GM12874 (cell line): ENCODE measurements around the gene RFX4.

Experiments
- TF ChIP-seq, protein P1 (sequence below): IDR thresholded peaks from 2 replicates; pipeline ENCODE4 v1.5.1; 2011; ENCODE audit warnings: low read depth, mild to moderate bottlenecking, control low read depth, low read length, moderate library complexity; ENCODE audit not compliant: insufficient read depth

RFX4 gene

DNA sequence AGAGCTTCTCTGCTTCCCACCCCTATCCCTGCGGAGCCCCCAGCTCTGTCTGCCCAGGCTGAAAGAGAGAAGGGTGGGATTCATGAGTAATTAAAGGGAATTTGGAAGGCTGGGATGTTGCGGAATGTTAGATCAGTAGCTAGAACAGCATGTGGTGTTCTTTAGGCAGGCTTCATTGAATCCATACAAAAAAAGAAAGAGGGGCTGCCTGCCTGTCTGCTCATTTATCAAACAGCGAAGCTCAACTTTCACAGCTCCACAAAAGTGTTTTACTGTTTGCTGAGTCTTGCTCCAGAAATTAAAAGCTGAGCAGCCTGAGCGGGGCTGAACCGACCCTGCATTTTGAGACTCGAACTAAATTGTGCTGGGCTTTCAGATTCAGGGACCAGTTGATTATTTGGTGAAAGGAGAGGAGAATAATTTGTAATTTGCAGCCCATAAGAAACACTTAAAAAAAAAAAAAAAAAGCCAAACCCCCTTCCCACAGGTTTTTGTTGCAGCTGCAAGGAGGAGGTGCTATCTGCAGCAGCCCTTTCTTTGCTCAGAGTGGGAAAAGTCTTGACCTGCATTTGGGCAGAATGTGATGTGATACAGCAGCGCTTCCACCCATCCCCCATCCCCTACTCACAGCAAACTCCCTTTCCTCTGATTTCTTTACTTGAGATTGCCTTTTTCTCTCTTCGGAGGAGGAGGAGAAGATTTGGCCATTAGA, 89.7 kb downstream of the RFX4 start:
- TF ChIP-seq, protein P1, sequence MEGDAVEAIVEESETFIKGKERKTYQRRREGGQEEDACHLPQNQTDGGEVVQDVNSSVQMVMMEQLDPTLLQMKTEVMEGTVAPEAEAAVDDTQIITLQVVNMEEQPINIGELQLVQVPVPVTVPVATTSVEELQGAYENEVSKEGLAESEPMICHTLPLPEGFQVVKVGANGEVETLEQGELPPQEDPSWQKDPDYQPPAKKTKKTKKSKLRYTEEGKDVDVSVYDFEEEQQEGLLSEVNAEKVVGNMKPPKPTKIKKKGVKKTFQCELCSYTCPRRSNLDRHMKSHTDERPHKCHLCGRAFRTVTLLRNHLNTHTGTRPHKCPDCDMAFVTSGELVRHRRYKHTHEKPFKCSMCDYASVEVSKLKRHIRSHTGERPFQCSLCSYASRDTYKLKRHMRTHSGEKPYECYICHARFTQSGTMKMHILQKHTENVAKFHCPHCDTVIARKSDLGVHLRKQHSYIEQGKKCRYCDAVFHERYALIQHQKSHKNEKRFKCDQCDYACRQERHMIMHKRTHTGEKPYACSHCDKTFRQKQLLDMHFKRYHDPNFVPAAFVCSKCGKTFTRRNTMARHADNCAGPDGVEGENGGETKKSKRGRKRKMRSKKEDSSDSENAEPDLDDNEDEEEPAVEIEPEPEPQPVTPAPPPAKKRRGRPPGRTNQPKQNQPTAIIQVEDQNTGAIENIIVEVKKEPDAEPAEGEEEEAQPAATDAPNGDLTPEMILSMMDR: no peak

DNA sequence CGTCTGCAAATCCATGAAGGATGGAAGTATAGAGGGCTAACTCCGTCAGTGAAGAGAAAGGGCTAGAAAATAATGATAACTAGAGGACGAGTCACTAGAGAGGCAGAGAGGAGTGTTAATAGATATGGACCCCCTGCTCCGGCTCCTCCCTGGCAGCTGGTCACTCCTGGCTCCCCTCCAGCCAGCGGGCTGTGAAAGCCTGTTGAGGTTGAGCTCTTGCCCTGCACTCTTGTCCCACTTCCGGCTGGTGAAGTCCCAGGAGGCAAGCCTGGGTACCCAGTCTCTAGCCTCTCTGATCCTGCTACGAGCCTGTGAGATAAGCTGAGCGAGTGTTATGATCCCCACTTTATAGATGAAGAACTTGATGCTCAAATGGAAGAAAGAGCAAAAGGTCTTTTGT, 90.3 kb downstream of the RFX4 start:
- TF ChIP-seq, protein P1: no peak

DNA sequence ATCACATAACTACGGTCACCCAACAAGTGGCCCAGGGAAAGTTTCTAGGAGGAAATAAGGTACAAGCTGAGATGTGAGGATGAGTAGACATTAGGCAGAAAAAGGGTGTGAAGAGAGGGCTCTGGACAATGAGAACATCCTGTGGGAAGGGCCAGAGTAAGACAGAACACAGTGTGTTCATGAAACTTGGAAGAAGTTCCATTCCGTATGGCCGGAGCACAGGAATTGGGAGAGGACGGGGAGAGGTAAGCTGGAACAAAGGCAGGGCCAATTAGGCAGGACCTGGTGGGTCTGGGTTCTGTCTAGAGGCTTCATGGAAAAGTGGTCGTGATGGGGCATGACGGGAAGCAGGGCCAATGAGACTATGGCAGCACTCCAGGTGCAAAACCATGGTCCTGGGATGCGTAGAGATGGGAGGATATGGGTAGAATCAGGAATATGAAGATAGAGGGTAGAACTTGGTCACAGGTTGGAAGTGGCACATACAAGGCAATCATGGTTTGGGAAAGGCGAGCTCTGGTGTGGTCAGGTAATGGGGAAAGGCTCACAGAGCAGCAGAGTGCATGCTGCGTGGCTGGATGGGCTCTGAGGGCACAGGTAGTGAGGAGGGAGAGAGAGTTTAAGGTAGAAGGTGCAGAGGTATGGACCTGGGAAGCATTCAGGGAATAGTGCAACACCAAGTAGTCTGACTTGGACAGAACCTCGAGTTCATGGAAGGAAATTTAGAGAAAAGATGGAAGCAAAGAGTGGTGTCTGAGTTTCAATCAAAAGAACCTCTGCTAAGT, 93.0 kb downstream of the RFX4 start:
- TF ChIP-seq, protein P1: no peak

DNA sequence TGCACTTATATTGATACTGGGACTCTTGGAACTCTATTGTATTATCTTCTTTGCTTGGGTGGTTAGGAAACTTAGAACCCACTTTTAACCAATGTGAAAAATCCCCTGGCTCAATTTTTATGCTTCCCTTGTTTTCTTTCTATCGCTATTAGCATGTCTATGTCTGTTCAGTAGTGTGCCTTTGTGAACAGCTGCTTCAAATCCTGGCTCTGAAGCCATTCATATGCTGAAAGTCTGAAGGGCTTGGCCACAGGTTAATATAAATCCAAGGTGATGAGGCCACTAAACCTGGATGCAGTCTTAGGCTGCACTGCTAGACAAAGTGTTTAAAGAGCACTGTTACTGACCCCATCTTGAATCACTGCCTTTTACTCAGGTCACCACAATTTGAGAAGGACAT, 96.8 kb downstream of the RFX4 start:
- TF ChIP-seq, protein P1: no peak

DNA sequence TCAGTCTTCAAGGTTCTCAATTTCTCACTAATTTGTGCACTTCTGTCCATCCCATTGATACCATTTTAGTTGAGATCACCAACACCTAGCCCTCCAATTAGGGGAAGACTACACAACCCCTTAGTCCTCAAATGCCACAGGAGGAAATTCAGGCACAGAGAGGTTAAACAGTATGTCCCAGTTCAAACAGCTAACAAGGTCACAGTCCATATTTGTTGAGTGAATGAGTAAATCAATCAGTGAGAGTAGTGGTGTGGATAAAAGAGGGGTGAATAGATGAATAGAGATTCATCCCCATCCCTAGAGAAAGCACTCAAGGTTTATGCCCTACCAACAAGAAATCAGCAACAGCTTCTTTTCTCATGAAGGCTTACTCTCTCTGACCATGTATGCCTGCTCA, 97.5 kb downstream of the RFX4 start:
- TF ChIP-seq, protein P1: no peak

DNA sequence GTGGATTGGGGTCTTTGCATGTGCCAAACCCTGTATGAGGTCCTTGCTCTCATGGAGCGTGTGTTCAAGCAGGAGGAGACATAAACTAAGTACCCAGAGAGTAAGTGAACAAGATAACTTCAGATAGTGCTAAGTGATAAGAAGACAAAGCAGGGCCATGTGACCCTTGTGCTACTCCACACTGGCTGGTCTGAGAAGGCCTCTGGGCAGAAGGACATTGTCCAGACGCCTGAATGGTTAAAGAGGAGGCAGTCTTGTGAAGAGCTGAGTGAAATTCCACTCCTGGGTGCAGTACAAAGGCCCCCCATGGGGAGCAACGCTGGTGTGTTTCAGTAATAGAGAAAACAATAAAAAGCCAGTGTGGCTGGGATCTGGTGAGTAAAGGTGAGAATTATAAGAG, 98.4 kb downstream of the RFX4 start:
- TF ChIP-seq, protein P1: no peak

DNA sequence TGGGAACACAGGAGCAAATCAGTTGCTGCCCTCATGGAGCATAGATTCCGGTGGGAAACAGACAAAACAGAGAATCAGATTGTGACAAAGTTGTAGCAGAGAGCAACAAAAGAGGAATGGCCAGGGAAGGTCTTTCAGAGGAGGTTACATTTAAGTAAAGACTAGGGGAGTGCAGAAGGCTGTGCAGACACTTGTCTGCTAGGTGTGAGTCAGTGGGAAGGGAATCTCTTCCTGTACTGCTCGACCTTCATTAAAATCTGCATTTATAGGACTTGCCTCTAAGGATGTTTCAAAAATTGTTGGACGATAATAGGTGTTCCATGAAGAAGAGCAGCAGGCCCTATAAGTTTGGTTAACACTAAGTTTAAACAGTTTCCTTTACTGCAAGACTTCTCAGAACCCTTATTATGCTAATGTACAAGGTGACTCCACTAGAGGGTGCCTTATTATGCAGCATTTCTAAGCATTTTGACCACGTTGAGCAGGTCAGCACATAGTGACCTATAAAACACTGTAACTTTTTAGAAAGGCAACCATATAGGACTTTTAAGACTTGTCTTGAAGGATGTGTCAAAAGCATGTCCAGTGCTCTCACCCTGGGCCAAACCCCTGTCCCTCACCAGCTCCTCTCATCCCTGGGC, 99.9 kb downstream of the RFX4 start:
- TF ChIP-seq, protein P1: peak; percentile 17; the same call in 1 of the 2 replicates
